Posterior vena cava (tissue), 2 donors: ENCODE data around the gene KCNQ1. TPM values are rescaled to one million over a fixed set of nuclear protein-coding genes. Genes with fewer than 3 reads are reported as not detected.
A peak's percentile ranks its signal among the peaks of the same experiment; 100 is the strongest.

Experiments used
- DNase-seq: peaks from one replicate; pipeline ENCODE4 v3.0.0-alpha.2; 2020; ENCODE audit warnings: low spot score
- intact Hi-C, 2 donors: fragments of 100-400 bp; cut with DNase I; formaldehyde crosslinking; loops; one replicate each; pipeline versions ENCODE4 v1.14.1 to v1.14.2; 2022 to 2023
- total RNA-seq, 2 donors: library from RNA; stranded (reverse); fragmentation: NEBNext Ultra II Directional; extraction: Animal tissue kit (Norgen Biotek cat#: 25700); gene quantifications; one replicate each; pipeline ENCODE4 v1.2.1, GENCODE V29; 2021
- donor health status: DM: yes; HTN: yes; CAD: no.
- donor health status: DM: yes; HTN: yes; CAD: no.

The KCNQ1 gene
- total RNA-seq, 2 donors from 2014 or later: 4.7 to 7.2 TPM

GRCh38 chr11:2409126-2409525, 35.7 kb upstream of the KCNQ1 start:
- intact Hi-C loops: no loop called here
- no peak for DNase-seq

GRCh38 chr11:2409611-2410468, 35.0 kb upstream of the KCNQ1 start:
- DNase-seq: no peak
- intact Hi-C loops: no loop called here

- DNase-seq: no peak
- intact Hi-C loops: no loop called here
Observed at GRCh38 chr11:2410616-2411015, 34.2 kb upstream of the KCNQ1 start.

- intact Hi-C loops: no loop called here
- no peak for DNase-seq
Observed at GRCh38 chr11:2411446-2412305, 33.1 kb upstream of the KCNQ1 start.

- DNase-seq: no peak
- intact Hi-C loops: no loop called here
Observed at GRCh38 chr11:2412323-2412722, 32.5 kb upstream of the KCNQ1 start.

- intact Hi-C loops: no loop called here
- DNase-seq: no peak
Observed at GRCh38 chr11:2413742-2414579, 30.8 kb upstream of the KCNQ1 start.

GRCh38 chr11:2414616-2415015, 30.2 kb upstream of the KCNQ1 start:
- intact Hi-C loops: no loop called here
- no peak for DNase-seq

GRCh38 chr11:2415171-2415570, 29.6 kb upstream of the KCNQ1 start:
- intact Hi-C loops: no loop called here
- no peak for DNase-seq

GRCh38 chr11:2415601-2416380, 29.0 kb upstream of the KCNQ1 start:
- intact Hi-C loops: no loop called here
- no peak for DNase-seq

GRCh38 chr11:2416765-2417164, 28.0 kb upstream of the KCNQ1 start:
- DNase-seq: no peak
- intact Hi-C loops: no loop called here

- intact Hi-C loops: no loop called here
- DNase-seq: no peak
Observed at GRCh38 chr11:2417856-2418692, 26.7 kb upstream of the KCNQ1 start.

- DNase-seq: no peak
- intact Hi-C loops: no loop called here
Observed at GRCh38 chr11:2418693-2419360, 26.0 kb upstream of the KCNQ1 start.

GRCh38 chr11:2419638-2420501, 24.9 kb upstream of the KCNQ1 start:
- intact Hi-C loops: loop anchor here (2.0 kb wide), 2 partner anchors 115 to 223 kb away; no protein-coding TSS in a partner anchor
- peak; percentile 95 for DNase-seq

GRCh38 chr11:2420502-2421225, 24.1 kb upstream of the KCNQ1 start:
- peak; percentile 93 for DNase-seq
- intact Hi-C loops: loop anchor here (2.0 kb wide), 2 partner anchors 116 to 224 kb away; no protein-coding TSS in a partner anchor

- DNase-seq: no peak
- intact Hi-C loops: loop anchor here (2.0 kb wide), 2 partner anchors 117 to 225 kb away; no protein-coding TSS in a partner anchor
Observed at GRCh38 chr11:2421226-2421994, 23.4 kb upstream of the KCNQ1 start.
